ENCODE results near the gene MOB3C. TPM values are rescaled to one million over a fixed set of nuclear protein-coding genes. Genes with fewer than 3 reads are reported as not detected.

MOB3C gene
- total and polyA plus RNA-seq, 2 of the 4 experiments (the other 2 are of a cell fraction): 7.3 to 9.0 TPM

DNA sequence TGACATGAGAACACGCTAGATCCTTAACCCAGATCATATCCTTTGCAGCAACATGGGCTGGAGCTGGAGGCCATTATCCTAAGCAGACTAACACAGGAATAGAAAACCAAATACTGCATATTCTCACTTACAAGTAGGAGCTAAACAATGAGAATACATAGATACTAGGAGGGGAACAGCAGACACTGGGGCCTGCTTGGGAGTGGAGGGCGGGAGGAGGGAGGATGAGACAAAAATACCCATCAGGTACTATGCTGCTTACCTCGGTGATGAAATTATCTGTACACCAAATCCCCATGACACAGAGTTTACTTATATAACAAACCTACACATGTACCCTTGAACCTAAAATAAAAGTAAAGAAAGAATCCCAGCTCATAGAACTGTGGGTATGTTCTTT, 1.2 kb upstream of the MOB3C start:
- no peak overlapping the region for H2AK9ac ChIP-seq (replicated peaks; ENCODE audit: low read depth, low read length, poor library complexity)
- H3K18ac ChIP-seq (ENCODE audit: low read depth, low read length): no peak overlapping the region
- H2BK120ac ChIP-seq (ENCODE audit: low read depth, low read length): no peak overlapping the region
- in situ Hi-C loops (cut with MboI; ENCODE audit: low sequenced_read_pairs) (no loop called here), dilution Hi-C loops (cut with HindIII; ENCODE audit: low sequenced_read_pairs, unreplicated experiment) (no loop called here), intact Hi-C loops (cut with micrococcal nuclease) (loop anchor here (5.0 kb wide), 1 partner anchor 99 kb away; the partner anchor contains the start of gene EFCAB14)
- no peak overlapping the region for H3K4me3 ChIP-seq (ENCODE audit: insufficient read depth, low read depth, low read length)
- H2BK15ac ChIP-seq (ENCODE audit: low read depth, low read length): no peak overlapping the region
- no TSS peak for BruUV-seq (replicated peaks)
- no peak overlapping the region for H2AFZ ChIP-seq (replicated peaks; ENCODE audit: low read length, poor library complexity)
- no peak overlapping the region for H3K4ac ChIP-seq (ENCODE audit: low read depth, low read length)
- DNase-seq (no peak), ATAC-seq (ENCODE audit: low read depth) (no peak)
- WGBS, 2 experiments (ENCODE audit: extremely low coverage in 2 of 2, insufficient read length in 1 of 2): no CpG with 5 or more reads among the region's 3 CpGs
- H3K14ac ChIP-seq (replicated peaks; ENCODE audit: low read depth, low read length): no peak overlapping the region
- no peaks in the 10 kb centered on the region for H3K9me3 ChIP-seq (ENCODE audit: control insufficient read depth, insufficient read depth, low read length)
- H3K27ac ChIP-seq (ENCODE audit: insufficient read depth, low read length): no peak overlapping the region
- H3K4me1 ChIP-seq (ENCODE audit: control insufficient read depth, insufficient read depth, low read length): peaks cover 18% of the 10 kb centered on the region
- TF ChIP-seq RFX5 (IDR thresholded peaks at IDR 0.05; ENCODE audit: low read depth, low read length) (no peak), BHLHE40 (IDR thresholded peaks at IDR 0.05; ENCODE audit: low read depth, low read length) (no peak), SMC3 (IDR thresholded peaks at IDR 0.05; ENCODE audit: low read depth, low read length) (no peak), POLR2A (IDR thresholded peaks at IDR 0.05; ENCODE audit: low read depth, low read length) (no peak), CEBPB (IDR thresholded peaks at IDR 0.05; ENCODE audit: low read depth, low read length) (no peak), RAD21 (IDR thresholded peaks at IDR 0.05; ENCODE audit: low read length) (no peak), NFE2L2 (IDR thresholded peaks at IDR 0.05; ENCODE audit: low read depth, low read length) (no peak), MAZ (IDR thresholded peaks at IDR 0.05; ENCODE audit: borderline replicate concordance, low read depth, low read length) (no peak), RCOR1 (IDR thresholded peaks at IDR 0.05; ENCODE audit: insufficient replicate concordance, low read length) (no peak), CTCF (conservative IDR thresholded peaks at IDR 0.05; ENCODE audit: low read depth, low read length) (no peak), USF2 (IDR thresholded peaks at IDR 0.05; ENCODE audit: low read depth, low read length) (no peak), CHD1 (IDR thresholded peaks at IDR 0.05; ENCODE audit: low read depth, low read length) (no peak), MXI1 (IDR thresholded peaks at IDR 0.05; ENCODE audit: borderline replicate concordance, low read depth, low read length) (no peak), MAFK (IDR thresholded peaks at IDR 0.05; ENCODE audit: low read depth, low read length) (no peak), FOS (IDR thresholded peaks at IDR 0.05; ENCODE audit: low read depth, low read length) (no peak)
- TF ChIP-seq, protein P1, sequence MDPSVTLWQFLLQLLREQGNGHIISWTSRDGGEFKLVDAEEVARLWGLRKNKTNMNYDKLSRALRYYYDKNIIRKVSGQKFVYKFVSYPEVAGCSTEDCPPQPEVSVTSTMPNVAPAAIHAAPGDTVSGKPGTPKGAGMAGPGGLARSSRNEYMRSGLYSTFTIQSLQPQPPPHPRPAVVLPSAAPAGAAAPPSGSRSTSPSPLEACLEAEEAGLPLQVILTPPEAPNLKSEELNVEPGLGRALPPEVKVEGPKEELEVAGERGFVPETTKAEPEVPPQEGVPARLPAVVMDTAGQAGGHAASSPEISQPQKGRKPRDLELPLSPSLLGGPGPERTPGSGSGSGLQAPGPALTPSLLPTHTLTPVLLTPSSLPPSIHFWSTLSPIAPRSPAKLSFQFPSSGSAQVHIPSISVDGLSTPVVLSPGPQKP (IDR thresholded peaks at IDR 0.05; ENCODE audit: borderline replicate concordance, low read depth, low read length): no peak
- no peak overlapping the region; a peak in 1 of 4 replicates for H4K8ac ChIP-seq (ENCODE audit: low read depth in 2 of 2, low read length in 2 of 2)
- H3K79me1 ChIP-seq (ENCODE audit: low read depth in 1 of 2, low read length in 2 of 2): peaks cover 14 to 36% of the 10 kb centered on the region in 2 experiments
- H3K27me3 ChIP-seq (ENCODE audit: control insufficient read depth, insufficient read depth, low read length): no peaks in the 10 kb centered on the region
- 0 out of 2 replicates have a peak, but pooled peaks cover 8% of the 10 kb centered on the region for H4K20me1 ChIP-seq (ENCODE audit: insufficient read depth, low read length)
- no peak overlapping the region for H2AK5ac ChIP-seq (ENCODE audit: low read depth, low read length)
- H2BK20ac ChIP-seq (ENCODE audit: low read depth, low read length): no peak overlapping the region
- no peak overlapping the region for H3K9ac ChIP-seq (ENCODE audit: low read depth, low read length)
- H3K4me2 ChIP-seq (ENCODE audit: low read depth, low read length): no peak overlapping the region
- no peak overlapping the region for H4K91ac ChIP-seq (ENCODE audit: insufficient read depth, low read depth, low read length)
- ChIA-PET POLR2A (ENCODE audit: unreplicated experiment) (no interaction called here), CTCF (interaction anchor here (1.1 kb wide), 1 partner anchor 107 kb away, joined by 3 read pairs; no protein-coding TSS in a partner anchor)
- peaks cover 2% of the 10 kb centered on the region; the same call in 1 of the 2 replicates for H3K36me3 ChIP-seq (ENCODE audit: control insufficient read depth, insufficient read depth, low read length)
- H3K23ac ChIP-seq (ENCODE audit: low read depth, low read length): no peak overlapping the region
- H4K5ac ChIP-seq (ENCODE audit: low read depth, low read length): no peak overlapping the region
- no peak overlapping the region for H3K56ac ChIP-seq (ENCODE audit: extremely low read depth, insufficient read depth, low read length)
- H3K9me1 ChIP-seq (ENCODE audit: insufficient read depth, low read length): peaks cover 21% of the 10 kb centered on the region
- H2BK5ac ChIP-seq (ENCODE audit: low read depth, low read length, poor library complexity, severe bottlenecking): no peak overlapping the region

All from IMR-90 (cell line).